Ecto neural progenitor cell (in vitro differentiated cells): ENCODE data around the gene IL19.

Source experiments
- DNase-seq: peaks from one replicate; pipeline ENCODE4 v3.0.0-alpha.2; 2018; ENCODE audit warnings: low spot score

The IL19 gene

DNA sequence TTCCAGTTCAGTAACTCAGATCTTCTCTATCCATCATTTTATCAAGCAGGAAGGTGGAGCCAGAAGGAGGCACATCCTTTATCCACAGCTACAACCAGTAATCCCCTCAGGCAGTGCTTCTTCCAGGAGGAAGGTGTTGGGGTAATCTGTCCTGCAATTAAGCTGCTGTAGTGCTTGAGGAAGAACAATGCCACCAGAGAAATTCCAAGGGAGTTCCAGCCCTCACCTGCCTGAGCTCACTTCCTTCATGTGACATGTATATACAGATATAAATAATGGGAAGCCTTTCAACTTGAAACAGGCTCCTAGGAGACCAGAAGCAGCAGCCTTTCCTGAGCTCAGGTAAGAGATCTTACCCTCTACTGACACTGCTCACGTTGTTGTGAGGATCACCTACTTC is 92.7 kb downstream of the IL19 start:
- DNase-seq: no peak

DNA sequence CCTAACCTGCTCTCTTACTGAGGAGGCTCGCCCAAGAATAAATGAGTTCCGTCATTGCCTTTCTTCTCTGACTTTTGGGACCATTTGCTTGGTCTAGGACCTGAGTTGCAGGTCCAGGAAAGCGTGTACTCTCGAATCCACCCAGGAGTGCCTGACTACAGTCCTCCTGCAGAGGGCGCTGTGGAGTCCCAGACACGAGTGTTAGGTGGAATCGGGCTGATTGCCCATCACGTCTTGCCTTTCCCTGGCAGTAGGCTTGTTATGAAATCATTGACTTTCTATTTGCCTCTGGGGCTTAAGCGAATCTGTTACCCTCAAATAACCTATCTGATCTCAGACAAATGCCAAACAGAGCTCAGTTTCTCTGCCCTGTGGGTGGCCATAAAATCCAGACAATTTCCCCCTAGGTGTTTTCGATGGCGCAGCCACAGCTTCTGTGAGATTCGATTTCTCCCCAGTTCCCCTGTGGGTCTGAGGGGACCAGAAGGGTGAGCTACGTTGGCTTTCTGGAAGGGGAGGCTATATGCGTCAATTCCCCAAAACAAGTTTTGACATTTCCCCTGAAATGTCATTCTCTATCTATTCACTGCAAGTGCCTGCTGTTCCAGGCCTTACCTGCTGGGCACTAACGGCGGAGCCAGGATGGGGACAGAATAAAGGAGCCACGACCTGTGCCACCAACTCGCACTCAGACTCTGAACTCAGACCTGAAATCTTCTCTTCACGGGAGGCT is 94.5 kb downstream of the IL19 start, which contains the start of gene IL20:
TSS of gene IL20 (plus strand) at position 685 of the 733 bp plus-strand sequence. CDS start 230 bp downstream, outside the sequence.
- peak; percentile 84 for DNase-seq

DNA sequence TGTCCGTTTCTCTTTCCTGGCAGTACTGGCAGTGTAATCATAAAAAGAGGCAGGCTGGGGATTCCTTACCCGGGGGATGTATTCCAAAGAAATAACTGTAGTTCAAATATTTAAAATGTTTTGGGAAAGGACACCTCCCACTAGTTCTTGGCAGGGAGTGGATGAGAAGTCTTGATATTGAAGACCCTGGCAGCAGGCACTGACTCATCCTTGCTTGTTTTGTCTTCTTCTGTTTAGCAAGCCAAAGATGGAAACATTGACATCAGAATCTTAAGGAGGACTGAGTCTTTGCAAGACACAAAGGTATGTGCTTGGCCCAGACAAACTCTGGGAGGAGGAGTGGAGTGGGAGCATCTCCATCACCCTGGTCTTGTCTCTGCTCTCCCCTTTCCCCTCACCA is 95.5 kb downstream of the IL19 start:
- DNase-seq: no peak

DNA sequence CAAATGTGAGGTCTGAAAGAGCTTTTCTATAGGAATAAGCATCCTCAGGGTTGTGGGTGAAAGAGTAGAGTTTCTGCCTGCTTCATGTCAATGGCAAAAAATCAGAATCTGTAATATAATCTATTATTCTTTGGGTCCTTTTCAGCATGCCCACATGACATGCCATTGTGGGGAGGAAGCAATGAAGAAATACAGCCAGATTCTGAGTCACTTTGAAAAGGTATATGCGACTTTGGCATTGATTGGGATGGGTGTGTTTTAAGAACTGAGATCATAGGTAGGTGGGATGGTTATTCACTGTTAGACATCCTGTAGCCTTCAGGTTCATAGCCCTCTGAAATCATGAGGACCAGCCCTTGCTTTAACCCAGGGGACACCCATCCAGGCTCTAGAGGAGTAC is 96.7 kb downstream of the IL19 start:
- DNase-seq: no peak

DNA sequence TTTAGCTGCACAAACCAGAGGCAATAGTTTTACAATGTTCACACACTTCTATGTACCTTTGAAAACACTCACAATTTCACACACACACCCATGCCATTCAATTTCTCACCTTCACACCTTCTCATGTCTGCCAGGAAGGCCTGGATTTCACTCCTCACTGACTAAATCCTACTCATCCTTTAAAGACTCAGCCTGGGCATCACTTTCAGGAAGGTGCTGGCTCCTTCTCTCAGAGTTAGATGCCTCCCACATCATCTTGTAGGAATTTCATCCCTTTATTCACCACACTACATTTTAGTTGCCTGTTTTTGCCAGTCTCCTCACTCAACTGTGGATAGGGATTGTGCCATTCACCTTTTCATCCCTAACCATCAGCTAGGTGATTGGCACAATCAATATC is 97.1 kb downstream of the IL19 start:
- DNase-seq: no peak

DNA sequence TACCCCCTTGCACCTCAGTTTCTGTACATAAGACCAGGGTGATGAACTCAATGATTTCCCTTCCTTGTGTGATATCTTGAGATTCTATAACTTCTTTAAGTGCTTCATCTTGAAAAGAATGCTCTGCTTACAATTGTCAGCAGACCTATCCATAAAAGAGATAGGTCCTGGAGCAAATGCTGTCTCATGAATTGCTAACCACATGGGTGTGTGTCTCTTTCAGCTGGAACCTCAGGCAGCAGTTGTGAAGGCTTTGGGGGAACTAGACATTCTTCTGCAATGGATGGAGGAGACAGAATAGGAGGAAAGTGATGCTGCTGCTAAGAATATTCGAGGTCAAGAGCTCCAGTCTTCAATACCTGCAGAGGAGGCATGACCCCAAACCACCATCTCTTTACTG is 97.7 kb downstream of the IL19 start:
- no peak for DNase-seq

DNA sequence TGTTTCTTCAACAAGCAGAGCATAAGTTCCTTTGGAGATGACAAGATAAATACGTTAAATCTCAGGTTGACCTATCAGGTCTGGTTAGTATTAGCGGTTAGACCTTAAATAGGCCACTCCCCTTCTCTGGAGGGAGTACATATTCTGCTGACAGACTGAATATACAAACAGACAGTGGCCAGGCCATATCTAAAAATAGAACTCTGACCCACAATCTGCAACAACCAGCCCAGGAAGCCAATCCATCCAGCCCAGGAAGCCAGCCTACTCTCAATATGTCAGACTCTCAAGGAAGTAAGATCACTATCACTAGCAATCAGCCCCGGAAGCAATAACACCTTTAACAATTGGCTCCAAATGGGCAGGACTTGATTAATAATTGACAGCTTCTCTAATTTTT is 101.6 kb downstream of the IL19 start:
- no peak for DNase-seq

DNA sequence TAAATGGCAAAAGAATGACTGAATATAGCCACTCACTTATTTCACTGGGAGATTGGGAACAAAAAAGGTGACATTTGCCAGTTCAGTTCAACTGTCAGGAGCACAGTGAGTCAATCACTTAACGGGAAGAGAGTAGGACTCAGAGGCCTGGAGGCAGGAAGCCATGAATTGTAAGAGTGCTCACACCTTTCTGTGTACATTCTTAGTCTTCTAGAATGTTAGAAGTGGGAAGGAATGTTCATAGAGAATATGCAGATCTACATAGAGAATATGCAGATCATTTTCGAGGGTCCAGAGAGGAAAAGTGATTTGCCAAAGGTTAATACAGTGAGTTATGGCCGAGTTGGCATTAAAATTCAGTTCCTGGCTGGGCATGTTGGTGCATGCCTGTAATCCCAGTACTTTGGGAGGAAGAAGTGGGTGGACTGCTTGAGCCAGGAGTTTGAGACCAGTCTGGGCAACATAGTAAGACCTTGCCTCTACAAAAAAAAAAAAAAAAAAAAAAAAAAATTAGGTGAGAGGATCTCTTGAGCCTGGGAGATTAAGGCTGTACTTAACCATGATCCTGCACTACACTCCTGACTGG is 103.1 kb downstream of the IL19 start:
- DNase-seq: no peak

DNA sequence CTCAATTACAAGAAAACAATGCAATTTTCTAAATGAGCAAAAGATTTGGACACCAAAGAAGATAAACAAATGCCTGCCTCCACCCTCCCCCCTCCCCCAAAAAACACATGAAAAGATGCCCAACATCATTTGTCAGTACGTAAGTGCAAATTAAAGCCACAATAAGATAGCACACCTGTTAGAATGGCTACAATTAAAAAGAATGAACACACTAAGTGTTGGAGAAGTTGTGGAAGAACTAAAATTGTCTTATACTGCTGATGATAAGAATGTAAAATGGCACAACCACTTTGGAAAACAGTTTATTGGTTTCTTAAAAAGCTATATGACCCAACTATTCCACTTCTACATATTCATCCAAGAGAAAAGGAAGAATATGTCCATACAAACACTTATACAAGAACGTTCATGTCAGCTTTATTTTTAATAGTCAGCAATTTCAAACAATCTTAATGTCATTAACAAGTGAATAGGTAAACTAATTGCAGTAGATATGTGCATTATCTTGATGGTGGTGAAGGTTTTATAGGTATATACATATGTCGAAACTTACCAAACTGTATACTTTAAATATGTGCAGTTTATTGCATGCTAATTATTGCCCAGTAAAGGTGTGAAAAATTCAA is 105.3 kb downstream of the IL19 start:
- no peak for DNase-seq

DNA sequence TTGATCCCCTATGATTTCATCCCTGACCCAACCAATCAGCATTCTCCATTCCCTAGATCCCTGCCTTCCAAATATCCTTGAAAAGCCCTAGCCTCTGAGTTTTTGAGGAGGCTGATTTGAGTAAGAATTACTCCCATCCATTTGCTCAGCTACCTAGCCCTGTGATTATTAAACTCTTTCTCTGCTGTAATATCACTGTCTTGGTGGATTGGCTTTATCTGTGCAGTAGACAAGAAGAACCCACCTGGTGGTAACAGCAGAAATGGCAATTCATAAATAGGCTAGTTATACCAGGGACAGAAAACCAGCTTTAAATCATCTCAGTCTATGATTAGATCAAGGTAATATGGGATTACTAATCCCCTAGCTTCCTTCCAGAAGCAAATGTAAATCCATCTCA is 107.9 kb downstream of the IL19 start:
- no peak for DNase-seq

DNA sequence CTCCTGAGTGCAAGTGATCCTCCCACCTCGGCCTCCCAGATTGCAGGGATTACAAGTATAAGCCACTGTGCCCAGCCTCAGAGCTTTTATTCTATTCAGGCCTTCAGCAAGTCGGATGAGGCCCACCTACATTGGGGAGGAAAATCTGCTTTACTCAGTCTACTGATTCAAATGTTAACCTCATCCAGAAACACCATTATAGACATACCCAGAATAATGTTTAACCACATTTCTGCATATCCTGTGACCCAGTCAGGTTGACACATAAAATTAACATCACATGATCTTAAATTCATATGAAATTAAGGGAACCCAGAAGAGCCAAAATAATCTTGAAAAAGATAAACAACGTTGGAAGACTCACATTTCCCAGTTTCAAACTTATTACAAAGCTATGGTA is 109.7 kb downstream of the IL19 start:
- no peak for DNase-seq

DNA sequence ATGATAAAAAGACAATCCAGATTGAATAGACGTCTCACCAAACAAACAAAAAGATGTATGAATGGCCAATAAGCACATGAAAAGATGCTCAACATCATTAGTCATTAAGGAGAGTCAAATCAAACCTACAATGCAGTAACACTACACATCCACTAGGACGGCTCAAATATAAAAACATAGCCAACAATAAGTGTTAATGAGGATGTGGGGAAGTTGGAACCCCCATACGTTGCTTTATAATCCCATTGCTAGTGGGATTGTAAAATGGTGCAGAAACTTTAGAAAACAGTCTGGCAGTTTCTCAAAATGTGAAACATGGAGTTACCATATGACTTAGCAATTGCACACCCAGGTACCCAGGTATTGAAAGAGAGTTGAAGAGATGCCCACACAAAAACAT is 112.0 kb downstream of the IL19 start:
- DNase-seq: no peak

DNA sequence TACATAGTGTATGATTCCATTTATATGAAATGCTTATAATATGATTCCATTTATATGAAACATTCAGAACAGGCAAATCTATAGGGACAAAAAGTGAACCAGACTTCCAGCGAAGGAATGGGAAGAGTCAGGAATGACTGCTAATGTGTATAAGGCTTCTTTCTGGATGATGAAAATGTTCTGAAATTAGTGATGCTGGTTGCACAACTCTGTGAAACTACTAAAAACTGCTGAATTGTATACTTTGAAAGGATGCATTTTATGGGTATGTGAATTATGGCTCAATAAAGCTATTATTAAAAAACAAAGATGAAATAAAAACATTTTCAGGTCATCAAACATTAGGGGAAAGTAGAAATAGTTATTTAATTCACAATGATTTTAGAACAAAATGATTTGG is 112.6 kb downstream of the IL19 start:
- DNase-seq: no peak

DNA sequence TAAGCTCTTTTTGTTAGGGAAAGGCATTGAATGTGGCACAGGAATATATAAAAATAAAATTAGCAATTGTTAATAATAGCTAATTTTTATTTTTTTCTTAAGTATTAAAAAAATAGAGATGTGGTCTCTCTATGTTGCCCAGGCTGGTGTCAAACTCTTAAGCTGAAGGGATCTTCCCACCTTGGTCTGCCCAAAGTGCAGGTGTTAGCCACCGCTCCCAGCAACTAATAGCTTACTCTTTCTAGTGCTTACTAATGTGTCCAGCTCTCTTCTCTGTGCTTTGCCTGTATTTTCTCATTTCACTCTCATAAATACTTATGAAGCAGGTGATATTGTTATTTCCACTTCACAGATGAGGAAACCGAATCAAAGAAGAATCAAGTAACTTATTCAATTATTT is 113.3 kb downstream of the IL19 start:
- DNase-seq: no peak

DNA sequence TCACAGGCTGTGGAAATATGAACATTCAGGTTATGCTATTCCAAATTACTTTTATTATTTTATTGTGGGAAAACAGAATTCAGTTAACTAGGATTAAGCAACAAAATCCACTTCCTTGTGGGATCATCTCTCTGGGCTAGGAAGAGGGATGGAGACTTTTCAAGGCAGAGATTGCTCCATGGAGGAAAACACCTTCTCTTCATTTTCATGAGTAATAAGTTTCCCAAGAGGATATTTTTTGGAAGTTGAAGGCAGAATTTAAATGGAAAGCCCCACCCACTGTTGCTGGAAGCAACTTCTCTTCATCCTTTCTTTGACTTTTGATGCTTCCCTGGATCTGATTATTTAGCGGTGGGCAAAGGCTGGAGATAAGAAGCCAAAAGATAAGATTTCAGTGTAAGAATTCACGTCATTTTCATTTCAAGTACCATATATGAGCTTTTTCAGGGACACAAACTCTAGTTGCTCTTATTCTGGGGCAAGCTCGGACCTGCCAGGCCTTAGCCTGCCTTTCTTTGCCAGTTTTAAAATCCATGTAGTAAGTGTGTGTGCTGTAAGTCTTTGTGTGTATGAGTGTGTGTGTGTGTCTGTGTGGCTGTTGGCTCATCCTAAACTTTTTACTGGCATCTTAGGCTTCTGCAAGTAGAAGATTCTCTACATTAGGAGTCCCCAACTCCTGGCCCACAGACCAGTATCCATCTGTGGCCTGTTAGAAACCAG is 114.9 kb downstream of the IL19 start:
- no peak for DNase-seq

DNA sequence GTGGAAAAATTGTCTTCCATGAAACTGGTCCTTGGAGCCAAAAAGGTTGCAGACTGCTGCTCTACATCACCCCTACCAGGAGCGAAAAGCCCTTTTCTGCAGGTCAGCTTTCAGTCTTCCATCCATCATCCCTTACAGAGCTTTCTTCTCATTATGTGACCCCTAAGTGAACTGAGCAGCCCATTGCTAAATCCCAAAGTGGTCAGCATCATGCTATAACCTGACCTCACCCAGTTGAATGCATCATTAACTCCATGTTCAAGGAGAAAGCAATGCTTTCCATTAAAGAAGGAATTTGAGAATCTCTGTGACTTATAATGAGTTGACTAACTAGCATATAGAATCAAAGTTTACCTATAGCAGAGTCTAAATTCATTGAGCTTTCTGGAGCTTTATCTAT is 116.3 kb downstream of the IL19 start:
- no peak for DNase-seq

DNA sequence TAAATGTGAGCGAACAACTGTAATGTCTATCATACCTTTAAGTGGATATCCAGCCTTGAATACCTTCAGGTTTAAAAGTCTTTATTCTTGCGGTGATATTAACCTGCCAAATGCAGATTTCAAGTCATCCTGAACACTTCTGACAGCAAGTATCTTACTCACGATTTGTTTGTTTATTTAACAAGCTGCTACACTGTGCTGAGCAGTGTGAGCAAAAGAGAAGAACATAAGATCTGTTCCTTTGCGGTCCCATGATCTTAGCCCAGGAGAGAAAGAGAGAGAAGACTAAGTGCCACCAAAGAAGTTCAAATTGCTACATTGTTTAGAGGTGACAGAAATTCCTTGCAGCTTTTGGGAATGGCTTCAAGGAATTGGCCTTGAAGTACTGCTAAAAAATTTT is 117.1 kb downstream of the IL19 start:
- DNase-seq: no peak

DNA sequence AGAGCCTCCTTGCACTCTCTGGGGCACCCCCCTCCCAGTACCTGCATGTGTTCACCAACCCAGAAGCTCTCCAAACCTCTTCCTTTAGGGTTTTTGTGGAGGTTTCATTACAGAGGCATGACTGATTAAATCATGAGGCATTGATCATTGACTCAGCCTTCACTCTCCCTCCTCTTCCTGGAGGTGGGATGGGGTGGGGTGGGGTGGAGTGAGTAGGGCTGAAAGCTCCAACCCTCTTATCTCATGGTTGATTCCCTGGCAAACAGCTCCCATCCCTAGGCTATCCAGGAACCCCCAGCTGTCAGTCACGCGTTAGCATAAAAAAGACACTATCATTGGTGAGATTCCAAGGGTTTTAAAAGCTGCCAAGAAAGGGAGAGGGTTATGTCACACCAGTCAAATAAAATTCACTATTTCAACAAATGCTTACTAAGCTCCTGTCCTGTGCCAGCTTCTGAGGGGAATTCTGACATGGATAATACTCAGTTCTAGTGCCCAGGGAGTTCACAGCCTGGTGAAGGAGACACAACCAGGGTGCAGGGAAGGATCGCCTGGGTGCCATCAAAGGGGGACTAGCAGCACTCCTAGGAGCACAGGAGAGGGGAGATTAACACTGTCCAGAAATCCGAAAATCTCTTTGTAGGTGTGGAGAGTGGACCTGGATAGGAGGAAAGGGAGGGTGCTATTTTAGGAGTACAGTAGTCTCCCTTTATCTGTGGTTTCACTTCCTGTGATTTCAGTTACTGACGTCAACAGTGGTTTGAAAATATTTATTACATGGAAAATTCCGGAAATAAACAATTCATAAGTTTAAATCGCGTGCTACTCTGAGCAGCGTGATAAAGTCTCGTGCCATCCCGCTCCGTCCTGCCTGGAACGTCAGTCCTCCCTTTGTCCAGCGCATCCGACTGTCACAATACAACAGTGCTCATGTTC is 119.8 kb downstream of the IL19 start:
- DNase-seq: no peak

DNA sequence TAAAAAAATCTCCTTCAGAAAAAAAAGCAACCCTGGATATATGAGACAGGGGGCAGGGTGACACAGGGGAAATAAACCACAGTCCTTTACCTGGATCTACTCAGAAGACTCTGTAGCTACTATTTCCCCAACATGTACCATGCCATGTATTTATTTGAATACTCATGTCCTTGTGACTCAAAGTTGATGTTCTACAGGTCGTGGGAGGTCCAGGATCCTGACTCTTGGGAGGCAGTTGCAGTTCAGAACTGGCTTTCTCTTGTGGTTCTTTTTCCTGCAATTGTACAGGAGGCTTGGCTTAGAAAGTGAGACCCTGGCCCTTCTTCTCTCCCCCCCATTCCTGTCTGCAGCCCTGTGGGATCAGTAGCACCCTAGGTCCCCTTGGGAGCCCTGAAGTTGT is 120.8 kb downstream of the IL19 start:
- DNase-seq: no peak
